GM18507 (cell line): ENCODE data around the gene ZNF462.

ENCODE experiments used
- DNase-seq: peaks from one replicate; pipeline ENCODE4 v3.0.0; 2011; ENCODE audit warnings: low read depth; ENCODE audit not compliant: insufficient read length; ENCODE audit errors: extremely low spot score
- FAIRE-seq: peaks from 2 replicates; lab custom pipeline; 2011; peaks lifted over from hg19 to GRCh38; lab: Jason Lieb, UNC

ZNF462 gene

GRCh38 chr9:107036367-107036766 lies 173.4 kb downstream of the ZNF462 start:
- FAIRE-seq, result no peak
- DNase-seq, result no peak

- FAIRE-seq (no peak), DNase-seq (no peak)
Measured at GRCh38 chr9:107039542-107039941, 176.6 kb downstream of the ZNF462 start.

- no peak for DNase-seq
- no peak for FAIRE-seq
Measured at GRCh38 chr9:107042606-107043005, 179.6 kb downstream of the ZNF462 start.

- no peak for DNase-seq
- FAIRE-seq, result no peak
Measured at GRCh38 chr9:107043886-107044285, 180.9 kb downstream of the ZNF462 start.

GRCh38 chr9:107044872-107045271 lies 181.9 kb downstream of the ZNF462 start:
- FAIRE-seq, result no peak
- DNase-seq, result no peak

- DNase-seq (no peak), FAIRE-seq (peak; percentile 44)
Measured at GRCh38 chr9:107046692-107047091, 183.7 kb downstream of the ZNF462 start.

GRCh38 chr9:107049046-107049802 lies 186.3 kb downstream of the ZNF462 start:
- no peak for DNase-seq

GRCh38 chr9:107049803-107050184 lies 186.8 kb downstream of the ZNF462 start:
- no peak for FAIRE-seq

More at GRCh38 chr9:107049046-107049802, 186.3 kb downstream of the ZNF462 start:
- FAIRE-seq, result no peak

GRCh38 chr9:107051392-107051791 lies 188.4 kb downstream of the ZNF462 start:
- no peak for FAIRE-seq
- no peak for DNase-seq

More at GRCh38 chr9:107049803-107050184, 186.8 kb downstream of the ZNF462 start:
- no peak for DNase-seq

GRCh38 chr9:107054146-107054545 lies 191.2 kb downstream of the ZNF462 start:
- DNase-seq (no peak), FAIRE-seq (no peak)

GRCh38 chr9:107059220-107059619 lies 196.3 kb downstream of the ZNF462 start:
- FAIRE-seq, result no peak

GRCh38 chr9:107060062-107060461 lies 197.1 kb downstream of the ZNF462 start:
- no peak for DNase-seq
- FAIRE-seq, result no peak

More at GRCh38 chr9:107059220-107059619, 196.3 kb downstream of the ZNF462 start:
- no peak for DNase-seq
